NCI-H1694 (cell line): ENCODE results near the gene ZNF85.
"Not testable (repeated sequence)": the region's sequence is repeated elsewhere in the genome, so short reads cannot be mapped to it uniquely, and the experiment has no call there.

Source experiments
- DNase-seq: peaks from one replicate; lab custom pipeline; 2025; lab: John Stamatoyannopoulos, UW

ZNF85 gene

GRCh38 chr19:20923077-20923871 lies at the start of gene ZNF85:
Gene ZNF85, plus strand, starts transcription at chr19:20923251. Its CDS starts 150 bp downstream, at chr19:20923401.
- DNase-seq, result peak; percentile 70

- DNase-seq, result no peak
These were observed 43.5 kb upstream of the ZNF85 start for GRCh38 chr19:20879501-20879900.

- DNase-seq, result no peak
These were observed 10.1 kb upstream of the ZNF85 start for GRCh38 chr19:20912973-20913372.

GRCh38 chr19:20925481-20925880 lies 2.4 kb downstream of the ZNF85 start:
- no peak for DNase-seq

- no peak for DNase-seq
These were observed 3.7 kb downstream of the ZNF85 start for GRCh38 chr19:20926796-20927195.

GRCh38 chr19:20928371-20928770 lies 5.3 kb downstream of the ZNF85 start:
- no peak for DNase-seq

GRCh38 chr19:20936322-20936947 lies 13.4 kb downstream of the ZNF85 start:
- DNase-seq, result not testable (repeated sequence)

GRCh38 chr19:20952561-20953095 lies 29.6 kb downstream of the ZNF85 start:
- not testable (repeated sequence) for DNase-seq

GRCh38 chr19:20964798-20965197 lies 41.7 kb downstream of the ZNF85 start:
- no peak for DNase-seq

- no peak for DNase-seq
These were observed 45.0 kb downstream of the ZNF85 start for GRCh38 chr19:20968092-20968491.

GRCh38 chr19:20969498-20969897 lies 46.4 kb downstream of the ZNF85 start:
- DNase-seq, result no peak

- no peak for DNase-seq
These were observed 46.8 kb downstream of the ZNF85 start for GRCh38 chr19:20969898-20970297.

- not testable (repeated sequence) for DNase-seq
These were observed 69.7 kb downstream of the ZNF85 start for GRCh38 chr19:20992788-20993187.

GRCh38 chr19:20999731-21000352 lies 76.8 kb downstream of the ZNF85 start:
- DNase-seq, result peak; percentile 79
